Stimulated activated CD4-positive, alpha-beta T cell treated with anti-CD3 and anti-CD28 coated beads, Interleukin-2, amount 100 ng/mL, for 24 hours (primary cell): ENCODE data around the gene PIP5K1C.

Experiments used
- DNase-seq, 2 donors: peaks; one replicate each; pipeline ENCODE4 v3.0.0-alpha.2; 2020

The PIP5K1C gene

GRCh38 chr19:3700242-3701032, at the start of gene PIP5K1C:
TSS of gene PIP5K1C (minus strand) at chr19:3700468. CDS start at chr19:3700390, 78 bp downstream.
- peak; percentile 96 to 97 for DNase-seq

GRCh38 chr19:3748965-3749364, 48.7 kb upstream of the PIP5K1C start:
- no peak for DNase-seq

GRCh38 chr19:3746371-3747056, 46.2 kb upstream of the PIP5K1C start:
- no peak for DNase-seq

- no peak for DNase-seq
Observed at GRCh38 chr19:3745363-3746045, 45.2 kb upstream of the PIP5K1C start.

- no peak for DNase-seq
Observed at GRCh38 chr19:3743486-3743885, 43.2 kb upstream of the PIP5K1C start.

- no peak for DNase-seq
Observed at GRCh38 chr19:3740431-3740830, 40.2 kb upstream of the PIP5K1C start.

GRCh38 chr19:3738477-3739220, 38.4 kb upstream of the PIP5K1C start:
- no peak for DNase-seq

- DNase-seq: no peak
Observed at GRCh38 chr19:3737487-3738205, 37.4 kb upstream of the PIP5K1C start.

- DNase-seq: no peak
Observed at GRCh38 chr19:3736106-3736724, 35.9 kb upstream of the PIP5K1C start.

GRCh38 chr19:3734310-3734600, 34.0 kb upstream of the PIP5K1C start:
- DNase-seq: no peak

GRCh38 chr19:3733549-3734309, 33.5 kb upstream of the PIP5K1C start:
- DNase-seq: no peak

GRCh38 chr19:3732108-3732507, 31.8 kb upstream of the PIP5K1C start:
- no peak for DNase-seq

GRCh38 chr19:3730457-3730958, 30.2 kb upstream of the PIP5K1C start:
- DNase-seq: no peak

- DNase-seq: no peak
Observed at GRCh38 chr19:3725640-3726310, 25.5 kb upstream of the PIP5K1C start.

GRCh38 chr19:3725121-3725520, 24.9 kb upstream of the PIP5K1C start:
- no peak for DNase-seq

- no peak for DNase-seq
Observed at GRCh38 chr19:3723883-3724282, 23.6 kb upstream of the PIP5K1C start.

GRCh38 chr19:3723110-3723488, 22.8 kb upstream of the PIP5K1C start:
- no peak for DNase-seq

GRCh38 chr19:3722443-3723109, 22.3 kb upstream of the PIP5K1C start:
- DNase-seq: no peak

GRCh38 chr19:3721887-3722442, 21.7 kb upstream of the PIP5K1C start:
- no peak for DNase-seq
